Measurements from ENCODE around the gene PLIN4. TPM values are rescaled to one million over a fixed set of nuclear protein-coding genes. Genes with fewer than 3 reads are reported as not detected.
"Not testable (repeated sequence)": the region's sequence is repeated elsewhere in the genome, so short reads cannot be mapped to it uniquely, and the experiment has no call there.

Gene PLIN4
- total RNA-seq, 4 donors from 2014 or later, result 1.4 to 6.7 (median 2.4) TPM

DNA sequence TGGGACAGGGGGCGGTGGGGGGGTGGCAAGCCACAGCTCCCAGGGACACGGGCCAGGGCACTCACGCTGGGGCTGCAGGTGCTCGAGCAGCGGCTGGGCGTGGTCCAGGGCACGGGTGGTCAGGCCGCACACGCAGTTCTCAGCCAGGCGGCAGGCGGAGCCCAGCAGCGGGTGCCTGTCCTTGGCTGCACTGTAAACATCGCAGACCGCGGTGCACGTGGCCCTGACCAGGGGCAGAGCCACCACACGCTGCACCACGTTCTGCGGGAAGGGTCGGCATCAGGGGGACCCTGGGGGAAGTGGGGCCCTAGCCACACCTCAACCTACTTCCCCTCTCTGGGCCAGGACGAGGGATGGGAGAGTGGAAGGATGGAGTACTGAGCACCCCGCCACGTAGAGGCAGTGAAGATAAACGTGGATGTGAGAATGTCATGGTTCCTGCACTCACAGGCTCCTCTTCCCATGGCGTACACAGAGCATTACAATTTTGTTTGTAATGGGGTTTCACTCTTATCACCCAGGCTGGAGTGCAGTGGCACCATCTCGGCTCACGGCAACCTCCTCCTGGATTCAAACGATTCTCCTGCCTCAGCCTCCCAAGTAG is 13.4 kb upstream of the PLIN4 start:
- no peak for DNase-seq
- 23 to 48% methylated on average over 7 to 8 of the region's 28 CpGs for WGBS, 2 donors
- no peaks in the 10 kb centered on the region for H3K36me3 ChIP-seq
- H3K4me1 ChIP-seq, result peaks cover 8 to 16% (median 11%) of the 10 kb centered on the region in 3 donors
- H3K27ac ChIP-seq, result no peak overlapping the region
- TF ChIP-seq, protein P1, sequence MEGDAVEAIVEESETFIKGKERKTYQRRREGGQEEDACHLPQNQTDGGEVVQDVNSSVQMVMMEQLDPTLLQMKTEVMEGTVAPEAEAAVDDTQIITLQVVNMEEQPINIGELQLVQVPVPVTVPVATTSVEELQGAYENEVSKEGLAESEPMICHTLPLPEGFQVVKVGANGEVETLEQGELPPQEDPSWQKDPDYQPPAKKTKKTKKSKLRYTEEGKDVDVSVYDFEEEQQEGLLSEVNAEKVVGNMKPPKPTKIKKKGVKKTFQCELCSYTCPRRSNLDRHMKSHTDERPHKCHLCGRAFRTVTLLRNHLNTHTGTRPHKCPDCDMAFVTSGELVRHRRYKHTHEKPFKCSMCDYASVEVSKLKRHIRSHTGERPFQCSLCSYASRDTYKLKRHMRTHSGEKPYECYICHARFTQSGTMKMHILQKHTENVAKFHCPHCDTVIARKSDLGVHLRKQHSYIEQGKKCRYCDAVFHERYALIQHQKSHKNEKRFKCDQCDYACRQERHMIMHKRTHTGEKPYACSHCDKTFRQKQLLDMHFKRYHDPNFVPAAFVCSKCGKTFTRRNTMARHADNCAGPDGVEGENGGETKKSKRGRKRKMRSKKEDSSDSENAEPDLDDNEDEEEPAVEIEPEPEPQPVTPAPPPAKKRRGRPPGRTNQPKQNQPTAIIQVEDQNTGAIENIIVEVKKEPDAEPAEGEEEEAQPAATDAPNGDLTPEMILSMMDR (IDR thresholded peaks at IDR 0.05), result no peak
- TF ChIP-seq POLR2A (IDR thresholded peaks at IDR 0.05), result no peak
- H3K27me3 ChIP-seq, result peaks cover 0 to 19% (median 0%) of the 10 kb centered on the region in 4 donors
- intact Hi-C loops (cut with DNase I), result no loop called here
- no peaks in the 10 kb centered on the region for H3K9me3 ChIP-seq
- no peak overlapping the region for H3K4me3 ChIP-seq

DNA sequence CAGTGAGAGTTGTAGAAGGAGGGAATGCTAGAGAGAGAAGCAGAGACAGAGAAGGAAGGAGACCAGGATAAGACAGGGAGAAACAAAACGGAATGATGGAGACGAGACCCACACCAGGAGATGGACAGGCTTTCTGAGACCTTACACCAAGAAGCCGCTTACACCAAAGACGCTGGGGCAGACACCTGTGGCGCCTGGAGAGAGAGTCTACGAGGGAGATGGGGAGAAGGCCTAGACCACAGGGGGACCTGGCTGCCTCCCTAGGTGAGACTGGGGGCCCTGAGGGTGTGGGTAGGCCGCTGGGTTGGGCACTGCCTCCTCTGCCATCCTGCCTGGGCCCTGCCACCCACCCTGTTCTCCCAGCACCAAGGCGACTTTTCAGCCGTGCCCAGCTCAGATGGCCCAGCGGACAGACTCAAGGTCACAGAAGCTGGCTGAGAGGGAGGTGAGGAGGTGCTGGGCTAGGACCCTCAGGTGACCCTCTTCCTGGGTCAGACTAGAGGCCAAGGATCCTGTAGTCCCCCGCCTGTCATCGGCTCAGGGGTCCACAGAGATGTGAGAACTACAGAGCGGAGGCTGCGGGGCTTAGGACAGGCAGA is 11.7 kb upstream of the PLIN4 start:
- peaks cover 3 to 6% (median 4%) of the 10 kb centered on the region in 3 donors for H3K4me1 ChIP-seq
- no peak overlapping the region for H3K4me3 ChIP-seq
- peaks cover 0 to 2% (median 0%) of the 10 kb centered on the region in 4 donors for H3K27me3 ChIP-seq
- no peaks in the 10 kb centered on the region for H3K9me3 ChIP-seq
- no peaks in the 10 kb centered on the region for H3K36me3 ChIP-seq
- TF ChIP-seq POLR2A (IDR thresholded peaks at IDR 0.05), result no peak
- TF ChIP-seq, protein P1 (IDR thresholded peaks at IDR 0.05), result no peak
- no peak for DNase-seq
- intact Hi-C loops (cut with DNase I), result no loop called here
- WGBS, 2 donors, result 59 to 68% methylated on average over 5 to 11 of the region's 14 CpGs
- H3K27ac ChIP-seq, result no peak overlapping the region

DNA sequence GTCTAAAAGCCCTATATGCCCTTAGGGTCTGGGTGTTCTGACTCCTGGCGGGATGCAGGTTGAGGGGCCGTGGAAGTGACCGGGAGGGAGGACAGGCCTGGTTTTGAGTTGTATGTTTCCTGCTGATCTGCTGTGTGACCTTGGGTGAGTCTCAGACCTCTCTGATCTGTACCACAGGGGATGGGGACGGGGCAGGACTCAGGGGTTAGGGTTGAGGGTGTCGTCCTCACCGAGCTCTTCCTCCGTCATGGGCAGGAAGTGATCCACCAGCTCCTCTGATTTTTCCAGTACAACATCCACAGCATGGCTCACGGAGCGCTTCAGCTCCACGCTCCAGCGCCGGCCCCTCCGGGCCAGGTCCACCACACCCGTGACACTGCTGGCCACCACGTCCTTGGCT is 10.6 kb upstream of the PLIN4 start:
- H3K27ac ChIP-seq, result no peak overlapping the region
- no peaks in the 10 kb centered on the region for H3K27me3 ChIP-seq
- H3K36me3 ChIP-seq, result no peaks in the 10 kb centered on the region
- H3K4me1 ChIP-seq, result no peaks in the 10 kb centered on the region
- H3K4me3 ChIP-seq, result no peak overlapping the region
- DNase-seq, result no peak
- intact Hi-C loops (cut with DNase I), result no loop called here
- TF ChIP-seq, protein P1 (IDR thresholded peaks at IDR 0.05), result no peak
- no peak for TF ChIP-seq POLR2A (IDR thresholded peaks at IDR 0.05)
- no peaks in the 10 kb centered on the region for H3K9me3 ChIP-seq
- WGBS, 2 donors, result 73 to 89% methylated on average over 10 to 15 of the region's 15 CpGs

DNA sequence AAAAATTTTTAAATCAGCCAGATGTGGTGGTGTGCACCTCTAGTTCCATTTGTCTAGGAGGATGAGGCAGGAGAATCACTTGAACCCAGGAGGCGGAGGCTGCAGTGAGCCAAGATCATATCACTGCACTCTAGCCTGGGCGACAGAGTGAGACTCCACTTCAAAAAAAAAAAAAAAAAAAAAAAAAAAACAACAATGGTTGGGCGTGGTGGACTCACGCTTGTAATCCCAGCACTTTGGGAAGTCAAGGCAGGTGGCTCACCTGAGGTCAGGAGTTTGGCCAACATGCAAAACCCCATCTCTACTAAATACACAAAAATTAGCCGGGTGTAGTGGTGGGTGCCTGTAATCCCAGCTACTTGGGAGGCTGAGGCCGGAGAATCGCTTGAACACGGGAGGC is 9.1 kb upstream of the PLIN4 start:
- H3K27ac ChIP-seq; H3K9me3 ChIP-seq; H3K4me1 ChIP-seq; H3K4me3 ChIP-seq; intact Hi-C loops (cut with DNase I); DNase-seq; H3K27me3 ChIP-seq; H3K36me3 ChIP-seq: not testable (repeated sequence)
- WGBS, 2 donors, result 83 to 86% methylated on average over 6 to 8 of the region's 8 CpGs

DNA sequence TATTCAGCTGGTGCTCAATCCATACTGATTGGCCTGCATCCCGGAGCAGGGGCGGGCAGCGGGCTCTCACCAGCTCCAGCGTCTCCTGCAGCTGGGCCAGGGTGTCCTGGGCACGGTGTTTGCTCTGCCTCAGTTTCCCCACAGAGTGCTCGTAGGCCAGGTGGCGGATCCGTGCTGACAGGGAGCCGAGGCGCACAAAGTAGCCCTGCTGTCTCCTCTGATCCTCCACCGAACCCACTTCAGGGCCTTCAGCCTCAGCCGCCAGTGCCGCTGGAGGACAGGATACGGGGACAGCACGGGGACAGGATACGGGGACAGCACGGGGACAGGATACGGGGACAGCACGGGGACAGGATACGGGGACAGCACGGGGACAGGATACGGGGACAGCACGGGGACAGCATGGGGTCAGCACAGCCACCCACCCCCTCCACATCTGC is 7.3 kb upstream of the PLIN4 start:
- Histone ChIP-seq H3K9me3 (no peaks in the 10 kb centered on the region), H3K36me3 (no peaks in the 10 kb centered on the region), H3K4me3 (no peak overlapping the region), H3K27me3 (no peaks in the 10 kb centered on the region), H3K4me1 (no peaks in the 10 kb centered on the region), H3K27ac (no peak overlapping the region)
- WGBS, 2 donors, result 40 to 61% methylated on average over 6 to 9 of the region's 23 CpGs
- intact Hi-C loops (cut with DNase I), result no loop called here
- TF ChIP-seq, protein P1 (IDR thresholded peaks at IDR 0.05), result no peak
- TF ChIP-seq POLR2A (IDR thresholded peaks at IDR 0.05), result no peak
- DNase-seq, result no peak
